ENCODE data around the gene STN1.

Gene STN1

GRCh38 chr10:103894441-103894864, 23.5 kb downstream of the STN1 start:
- no peak for DNase-seq (ENCODE audit: low read depth)

- no peak for DNase-seq (ENCODE audit: low read depth)
Measured at GRCh38 chr10:103893817-103894216, 24.2 kb downstream of the STN1 start.

GRCh38 chr10:103892181-103892580, 25.8 kb downstream of the STN1 start:
- no peak for DNase-seq (ENCODE audit: low read depth)

- DNase-seq (ENCODE audit: low read depth): no peak
Measured at GRCh38 chr10:103890688-103891087, 27.3 kb downstream of the STN1 start.

GRCh38 chr10:103890194-103890658, 27.8 kb downstream of the STN1 start:
- DNase-seq (ENCODE audit: low read depth): no peak

GRCh38 chr10:103889121-103889720, 28.8 kb downstream of the STN1 start:
- DNase-seq (ENCODE audit: low read depth): no peak

- DNase-seq (ENCODE audit: low read depth): no peak
Measured at GRCh38 chr10:103888113-103888841, 29.7 kb downstream of the STN1 start.

- no peak for DNase-seq (ENCODE audit: low read depth)
Measured at GRCh38 chr10:103885617-103886016, 32.4 kb downstream of the STN1 start.

- DNase-seq (ENCODE audit: low read depth): no peak
Measured at GRCh38 chr10:103884681-103885139, 33.3 kb downstream of the STN1 start.

- DNase-seq (ENCODE audit: low read depth): no peak
Measured at GRCh38 chr10:103882285-103883007, 35.5 kb downstream of the STN1 start.

GRCh38 chr10:103881416-103882284, 36.3 kb downstream of the STN1 start:
- DNase-seq (ENCODE audit: low read depth): no peak

- DNase-seq (ENCODE audit: low read depth): no peak
Measured at GRCh38 chr10:103879831-103880230, 38.2 kb downstream of the STN1 start.

GRCh38 chr10:103879409-103879808, 38.6 kb downstream of the STN1 start:
- DNase-seq (ENCODE audit: low read depth): no peak

- no peak for DNase-seq (ENCODE audit: low read depth)
Measured at GRCh38 chr10:103877861-103878260, 40.1 kb downstream of the STN1 start.

- no peak for DNase-seq (ENCODE audit: low read depth)
Measured at GRCh38 chr10:103876155-103876554, 41.8 kb downstream of the STN1 start.

- DNase-seq (ENCODE audit: low read depth): no peak
Measured at GRCh38 chr10:103874730-103875129, 43.3 kb downstream of the STN1 start.

GRCh38 chr10:103872137-103872931, 45.6 kb downstream of the STN1 start:
- no peak for DNase-seq (ENCODE audit: low read depth)

- DNase-seq (ENCODE audit: low read depth): no peak
Measured at GRCh38 chr10:103871006-103871405, 47.0 kb downstream of the STN1 start.

- DNase-seq (ENCODE audit: low read depth): no peak
Measured at GRCh38 chr10:103870516-103870915, 47.5 kb downstream of the STN1 start.

- DNase-seq (ENCODE audit: low read depth): no peak
Measured at GRCh38 chr10:103869336-103869735, 48.6 kb downstream of the STN1 start.

- DNase-seq (ENCODE audit: low read depth): no peak
Measured at GRCh38 chr10:103868200-103868599, 49.8 kb downstream of the STN1 start.

Data from T follicular helper cell (primary cell).